ENCODE results near the gene FGF22. TPM values are rescaled to one million over a fixed set of nuclear protein-coding genes. Genes with fewer than 3 reads are reported as not detected.

Gene FGF22
- total and polyA plus RNA-seq, 2 of the 13 experiments (the other 11 are each of a cell fraction or from before 2014, with no cell fraction given): 0.24 TPM; not detected in 1

DNA sequence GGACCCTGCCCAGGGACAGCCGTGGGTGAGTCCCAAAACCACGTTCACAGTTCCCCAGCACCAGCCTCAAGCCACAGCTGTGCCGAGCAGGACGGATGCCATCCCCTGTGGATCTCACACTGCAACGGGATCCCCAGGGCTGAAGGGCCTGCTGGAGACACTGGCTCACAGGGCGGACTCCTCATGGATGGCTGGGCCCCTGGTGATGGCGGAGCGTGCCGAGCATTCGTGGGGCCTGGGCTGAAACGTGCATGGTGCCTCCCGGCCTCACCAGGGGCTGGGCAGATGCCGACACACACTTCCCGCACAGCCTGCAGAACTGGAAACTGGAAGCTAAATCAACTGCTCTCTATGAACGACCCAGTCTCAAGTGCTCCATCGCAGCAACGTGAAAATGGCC is 13.7 kb downstream of the FGF22 start (continued):
- TF ChIP-seq, protein P1, sequence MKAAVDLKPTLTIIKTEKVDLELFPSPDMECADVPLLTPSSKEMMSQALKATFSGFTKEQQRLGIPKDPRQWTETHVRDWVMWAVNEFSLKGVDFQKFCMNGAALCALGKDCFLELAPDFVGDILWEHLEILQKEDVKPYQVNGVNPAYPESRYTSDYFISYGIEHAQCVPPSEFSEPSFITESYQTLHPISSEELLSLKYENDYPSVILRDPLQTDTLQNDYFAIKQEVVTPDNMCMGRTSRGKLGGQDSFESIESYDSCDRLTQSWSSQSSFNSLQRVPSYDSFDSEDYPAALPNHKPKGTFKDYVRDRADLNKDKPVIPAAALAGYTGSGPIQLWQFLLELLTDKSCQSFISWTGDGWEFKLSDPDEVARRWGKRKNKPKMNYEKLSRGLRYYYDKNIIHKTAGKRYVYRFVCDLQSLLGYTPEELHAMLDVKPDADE (CRISPR knock-in tag; IDR thresholded peaks at IDR 0.05): no peak
- no peak for TF ChIP-seq ZNF792 (CRISPR knock-in tag; IDR thresholded peaks at IDR 0.05)
- no peak for TF ChIP-seq YY1 (IDR thresholded peaks at IDR 0.05; ENCODE audit: insufficient read depth, insufficient replicate concordance, low read depth, low read length)
- no peak for TF ChIP-seq ZSCAN22 (CRISPR knock-in tag; IDR thresholded peaks at IDR 0.05)
- no peak for TF ChIP-seq ZNF263 (CRISPR knock-in tag; IDR thresholded peaks at IDR 0.05)
- no peak for TF ChIP-seq ZNF17 (CRISPR knock-in tag; IDR thresholded peaks at IDR 0.05)
- no peak for TF ChIP-seq SRF (IDR thresholded peaks at IDR 0.05; ENCODE audit: low read depth, low read length)
- no peak for TF ChIP-seq NFYB (CRISPR knock-in tag; IDR thresholded peaks at IDR 0.05)

GRCh38 chr19:655691-656090 is 16.0 kb downstream of the FGF22 start:
- Histone ChIP-seq H3K4me1 (ENCODE audit: insufficient read depth, low read length) (peaks cover 42% of the 10 kb centered on the region), H3K79me2 (ENCODE audit: insufficient read depth, low read length) (peaks cover 82% of the 10 kb centered on the region), H3K9ac (ENCODE audit: insufficient read depth, low read depth, low read length) (no peak overlapping the region), H4K20me1 (ENCODE audit: insufficient read depth, low read length) (peaks cover 89% of the 10 kb centered on the region), H2AFZ (ENCODE audit: low read length) (no peak overlapping the region), H3K36me3 (replicated peaks in 1 of 2; ENCODE audit: control insufficient read depth in 1 of 2, insufficient read depth in 2 of 2, low read length in 2 of 2) (peaks cover 24 to 62% of the 10 kb centered on the region in 2 experiments), H3K27ac (ENCODE audit: extremely low read length, insufficient read depth, low read length) (no peak overlapping the region), H3K27me3 (ENCODE audit: control insufficient read depth in 1 of 2, insufficient read depth in 2 of 2, low read length in 2 of 2) (no peaks in the 10 kb centered on the region), H3K4me3 (replicated peaks in 1 of 3; ENCODE audit: insufficient read depth in 1 of 3, low read depth in 2 of 3, low read length in 3 of 3) (no peak overlapping the region), H3K9me3 (ENCODE audit: low read length) (no peaks in the 10 kb centered on the region), H3K4me2 (ENCODE audit: low read depth, low read length) (no peak overlapping the region)
- WGBS (ENCODE audit: low lambda C conversion rate): 95% methylated on average over 15 of the region's 17 CpGs
- in situ Hi-C loops (cut with HindIII; ENCODE audit: extremely low pct_ligation_motif_present, low pct_unique_long_range_greater_than_20kb): no loop called here
- peak; percentile 68 for TF ChIP-seq AGO2 (optimal IDR thresholded peaks at IDR 0.05; ENCODE audit: low read depth, low read length)
- 0 out of 2 replicates have a peak, but pooled peaks have one; percentile 22 for TF ChIP-seq ZNF687 (CRISPR knock-in tag; IDR thresholded peaks at IDR 0.05)
- no peak for TF ChIP-seq GLI4 (CRISPR knock-in tag; IDR thresholded peaks at IDR 0.05; ENCODE audit: borderline replicate concordance)
- POLR2A ChIA-PET: no interaction called here
- BruUV-seq (replicated peaks): no TSS peak
- CTCF ChIA-PET (ENCODE audit: low intra/inter-chr PET ratio, low total read pairs): no interaction called here
- intact Hi-C loops (cut with micrococcal nuclease; ENCODE audit: unreplicated experiment): no loop called here
- FAIRE-seq: no peak
- no peak for ATAC-seq
- DNase-seq (ENCODE audit: low spot score): no peak
